Hepatocyte (in vitro differentiated cells): ENCODE results near the gene GLRA2. TPM values are rescaled to one million over a fixed set of nuclear protein-coding genes. Genes with fewer than 3 reads are reported as not detected.

ENCODE experiments used
- DNase-seq: peaks from one replicate; pipeline ENCODE4 v3.0.0-alpha.2; 2016; ENCODE audit warnings: low spot score
- H2AFZ ChIP-seq: fragments of 200-600 bp; sonication (generic); 2 replicates; pipeline ENCODE4 v1.6.0; 2016; ENCODE audit warnings: antibody characterized with exemption, mild to moderate bottlenecking
- H3K27ac ChIP-seq: fragments of 200-600 bp; sonication (generic); 2 replicates; pipeline ENCODE4 v1.5.1; 2016; ENCODE audit warnings: mild to moderate bottlenecking
- H3K27me3 ChIP-seq: fragments of 200-600 bp; sonication (generic); 2 replicates; pipeline ENCODE4 v1.6.1; 2016
- H3K36me3 ChIP-seq: fragments of 200-600 bp; sonication (generic); replicated peaks from 2 replicates; pipeline ENCODE4 v1.5.1; 2016; ENCODE audit warnings: low read depth; ENCODE audit not compliant: insufficient read depth
- H3K4me1 ChIP-seq: fragments of 200-600 bp; sonication (generic); 2 replicates; pipeline ENCODE4 v1.5.1; 2016; ENCODE audit warnings: mild to moderate bottlenecking, moderate library complexity; ENCODE audit not compliant: insufficient read depth
- H3K4me2 ChIP-seq: fragments of 200-600 bp; sonication (generic); 2 replicates; pipeline ENCODE4 v1.6.0; 2016
- H3K4me3 ChIP-seq: fragments of 200-600 bp; sonication (generic); 2 replicates; pipeline ENCODE4 v1.5.1; 2016; ENCODE audit warnings: mild to moderate bottlenecking
- H3K79me2 ChIP-seq: fragments of 200-600 bp; sonication (generic); 2 replicates; pipeline ENCODE4 v1.6.0; 2017; ENCODE audit warnings: mild to moderate bottlenecking
- H3K9me2 ChIP-seq: fragments of 200-600 bp; sonication (generic); replicated peaks from 2 replicates; pipeline ENCODE4 v1.6.0; 2017; ENCODE audit warnings: mild to moderate bottlenecking; ENCODE audit not compliant: insufficient read depth
- H3K9me3 ChIP-seq: fragments of 200-600 bp; sonication (generic); 2 replicates; pipeline ENCODE4 v1.5.1; 2016; ENCODE audit warnings: low read depth, mild to moderate bottlenecking
- H4K20me1 ChIP-seq: fragments of 200-600 bp; sonication (generic); 2 replicates; pipeline ENCODE4 v1.6.0; 2016; ENCODE audit warnings: mild to moderate bottlenecking; ENCODE audit not compliant: insufficient read depth, poor library complexity, severe bottlenecking
- EZH2 ChIP-seq: fragments of 200-600 bp; sonication (generic); IDR thresholded peaks from 2 replicates; pipeline ENCODE4 v1.6.1; 2016; ENCODE audit warnings: antibody characterized with exemption, mild to moderate bottlenecking, borderline replicate concordance
- EZH2phosphoT487 ChIP-seq: fragments of 200-600 bp; sonication (generic); IDR thresholded peaks from one replicate; pipeline ENCODE4 v1.6.1; 2018; ENCODE audit warnings: antibody characterized with exemption, mild to moderate bottlenecking, low read depth, moderate library complexity; ENCODE audit not compliant: unreplicated experiment, severe bottlenecking
- WGBS: methylation state at CpG from one replicate; pipeline ENCODE4 v1.1.6; 2016; ENCODE audit warnings: low lambda C conversion rate; ENCODE audit errors: missing lambda C conversion rate; 5-methylcytosine and 5-hydroxymethylcytosine counted together
- polyA plus RNA-seq: library from polyadenylated mRNA; unstranded; fragments of >200 nt; fragmentation: Nextera tagmentation; extraction: Ambion mirVana; gene quantifications from 2 replicates; pipeline ENCODE4 v1.2.1, GENCODE V29; 2016
- total RNA-seq: library from RNA; depleted of rRNA; stranded (reverse); fragments of >200 nt; gene quantifications from 2 replicates; pipeline ENCODE4 v1.2.3, GENCODE V29; 2014
- TF ChIP-seq, protein P1 (sequence below): fragments of 200-600 bp; sonication (generic); IDR thresholded peaks from 2 replicates; pipeline ENCODE4 v1.5.1; 2016; ENCODE audit warnings: antibody characterized with exemption, mild to moderate bottlenecking; ENCODE audit not compliant: poor library complexity

Gene GLRA2
- total and polyA plus RNA-seq, 2 experiments from 2014 or later: not detected

DNA sequence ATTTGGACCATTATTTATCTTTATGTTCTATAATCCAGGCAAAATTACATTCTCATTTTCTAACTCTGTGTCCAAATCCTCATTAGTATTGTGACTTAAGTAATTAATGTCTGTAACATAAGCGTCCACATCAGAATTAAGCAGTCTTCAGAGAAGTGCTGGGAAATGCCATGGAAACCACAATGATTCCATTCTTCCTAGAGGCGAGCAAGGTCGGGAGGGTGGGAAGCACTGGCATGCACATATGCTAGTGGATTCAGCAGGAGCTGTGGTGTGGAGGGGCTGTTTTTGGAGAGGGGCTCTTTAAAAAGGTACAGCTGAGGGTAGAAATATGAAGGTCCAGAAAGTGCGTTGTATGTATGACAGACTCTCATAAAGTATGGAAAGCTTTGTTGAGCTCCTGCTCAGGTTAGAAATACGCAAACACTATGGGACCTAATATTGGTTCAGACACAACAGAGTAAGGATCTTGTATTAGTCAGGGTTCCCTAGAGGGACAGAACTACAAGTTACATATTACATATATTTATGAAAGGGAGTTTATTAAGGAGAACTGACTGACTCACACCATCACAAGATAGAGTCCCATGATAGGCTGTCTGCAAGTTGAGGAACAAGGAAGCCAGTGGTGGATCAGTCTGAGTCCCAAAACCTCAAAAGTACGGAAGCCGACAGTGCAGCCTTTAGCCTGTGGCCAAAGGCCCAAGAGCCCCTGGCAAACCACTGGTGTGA lies 61.5 kb downstream of the GLRA2 start:
- H3K4me1 ChIP-seq: no peaks in the 10 kb centered on the region
- 84% methylated on average over 7 of the region's 7 CpGs for WGBS
- H2AFZ ChIP-seq: no peak overlapping the region
- no peaks in the 10 kb centered on the region for H3K79me2 ChIP-seq
- TF ChIP-seq EZH2phosphoT487 (no peak), EZH2 (no peak)
- TF ChIP-seq, protein P1, sequence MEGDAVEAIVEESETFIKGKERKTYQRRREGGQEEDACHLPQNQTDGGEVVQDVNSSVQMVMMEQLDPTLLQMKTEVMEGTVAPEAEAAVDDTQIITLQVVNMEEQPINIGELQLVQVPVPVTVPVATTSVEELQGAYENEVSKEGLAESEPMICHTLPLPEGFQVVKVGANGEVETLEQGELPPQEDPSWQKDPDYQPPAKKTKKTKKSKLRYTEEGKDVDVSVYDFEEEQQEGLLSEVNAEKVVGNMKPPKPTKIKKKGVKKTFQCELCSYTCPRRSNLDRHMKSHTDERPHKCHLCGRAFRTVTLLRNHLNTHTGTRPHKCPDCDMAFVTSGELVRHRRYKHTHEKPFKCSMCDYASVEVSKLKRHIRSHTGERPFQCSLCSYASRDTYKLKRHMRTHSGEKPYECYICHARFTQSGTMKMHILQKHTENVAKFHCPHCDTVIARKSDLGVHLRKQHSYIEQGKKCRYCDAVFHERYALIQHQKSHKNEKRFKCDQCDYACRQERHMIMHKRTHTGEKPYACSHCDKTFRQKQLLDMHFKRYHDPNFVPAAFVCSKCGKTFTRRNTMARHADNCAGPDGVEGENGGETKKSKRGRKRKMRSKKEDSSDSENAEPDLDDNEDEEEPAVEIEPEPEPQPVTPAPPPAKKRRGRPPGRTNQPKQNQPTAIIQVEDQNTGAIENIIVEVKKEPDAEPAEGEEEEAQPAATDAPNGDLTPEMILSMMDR: no peak
- H3K4me2 ChIP-seq: no peak overlapping the region
- no peaks in the 10 kb centered on the region for H3K9me2 ChIP-seq
- no peaks in the 10 kb centered on the region for H3K9me3 ChIP-seq
- H3K36me3 ChIP-seq: no peaks in the 10 kb centered on the region
- DNase-seq: no peak
- H3K4me3 ChIP-seq: no peak overlapping the region
- no peak overlapping the region for H3K27ac ChIP-seq
- H4K20me1 ChIP-seq: no peaks in the 10 kb centered on the region
- H3K27me3 ChIP-seq: no peaks in the 10 kb centered on the region

DNA sequence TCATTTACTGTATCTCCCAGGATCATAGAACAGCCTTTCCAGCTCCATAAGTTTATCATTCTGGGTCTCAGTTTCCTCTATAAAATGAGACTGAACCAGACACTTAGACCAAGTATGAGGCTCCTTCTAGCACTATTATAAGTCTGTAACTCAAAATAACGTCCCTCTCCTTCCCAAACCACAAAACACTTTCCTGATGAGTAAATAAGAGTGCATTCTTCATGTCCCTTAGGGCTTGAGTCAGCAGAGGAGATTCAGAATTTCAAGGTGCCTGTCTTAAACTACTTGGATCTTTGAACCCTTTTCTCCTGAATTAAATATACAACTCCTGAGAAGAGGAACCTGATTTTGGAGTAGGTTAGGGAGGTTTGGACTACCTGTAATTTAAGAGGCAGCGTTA lies 62.6 kb downstream of the GLRA2 start:
- H3K4me1 ChIP-seq: no peaks in the 10 kb centered on the region
- no peak overlapping the region for H2AFZ ChIP-seq
- H3K4me2 ChIP-seq: no peak overlapping the region
- no peaks in the 10 kb centered on the region for H3K27me3 ChIP-seq
- H3K79me2 ChIP-seq: no peaks in the 10 kb centered on the region
- TF ChIP-seq, protein P1: no peak
- TF ChIP-seq EZH2 (no peak), EZH2phosphoT487 (no peak)
- no peak overlapping the region for H3K4me3 ChIP-seq
- H3K9me2 ChIP-seq: no peaks in the 10 kb centered on the region
- no peaks in the 10 kb centered on the region for H3K9me3 ChIP-seq
- 52% methylated on average over 2 of the region's 2 CpGs for WGBS
- no peaks in the 10 kb centered on the region for H3K36me3 ChIP-seq
- no peak overlapping the region for H3K27ac ChIP-seq
- no peak for DNase-seq
- no peaks in the 10 kb centered on the region for H4K20me1 ChIP-seq

DNA sequence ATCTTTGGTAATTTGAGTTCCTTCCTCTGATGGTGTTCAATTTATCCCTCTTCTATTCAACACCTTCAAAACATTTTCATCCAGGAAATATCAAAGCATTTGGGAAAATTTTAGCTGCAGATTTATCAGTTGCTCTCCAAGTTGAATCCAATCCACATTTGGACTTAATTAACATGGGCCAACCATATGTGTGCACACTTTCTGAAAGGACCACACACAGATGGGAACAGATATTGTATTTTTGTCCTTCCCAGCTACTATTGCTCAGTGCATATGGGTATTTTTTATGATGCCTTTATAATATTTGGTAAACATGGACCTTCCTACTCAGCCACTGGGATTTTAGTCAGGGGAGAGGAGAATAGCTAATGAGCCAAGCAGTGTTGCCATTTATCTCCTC lies 65.2 kb downstream of the GLRA2 start:
- Histone ChIP-seq H2AFZ (no peak overlapping the region), H3K27ac (no peak overlapping the region), H3K4me1 (no peaks in the 10 kb centered on the region), H3K27me3 (no peaks in the 10 kb centered on the region), H3K9me2 (no peaks in the 10 kb centered on the region), H3K36me3 (no peaks in the 10 kb centered on the region), H3K79me2 (no peaks in the 10 kb centered on the region), H3K4me3 (no peak overlapping the region), H3K4me2 (no peak overlapping the region), H4K20me1 (no peaks in the 10 kb centered on the region), H3K9me3 (no peaks in the 10 kb centered on the region)
- no peak for DNase-seq
- no peak for TF ChIP-seq EZH2

DNA sequence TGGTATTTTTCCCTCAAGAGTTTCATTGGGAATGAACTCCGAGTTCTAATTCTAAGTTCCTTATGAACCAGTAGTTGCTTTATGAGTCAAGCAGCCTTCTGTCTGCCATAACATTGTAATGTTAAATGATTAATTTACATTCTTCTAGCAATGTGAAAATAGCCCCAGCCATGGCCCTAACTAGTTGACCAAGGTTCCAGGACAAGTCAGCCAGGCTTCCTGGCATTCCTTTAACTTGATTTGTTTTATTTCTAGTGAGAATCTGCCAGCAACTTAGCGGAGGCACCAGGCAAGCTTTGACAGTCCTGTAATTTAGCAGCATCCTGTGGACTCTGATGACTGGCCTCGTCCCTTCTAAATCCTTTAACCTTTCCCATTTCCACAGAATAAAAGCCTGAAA lies 69.0 kb downstream of the GLRA2 start:
- DNase-seq: no peak
- Histone ChIP-seq H3K36me3 (no peaks in the 10 kb centered on the region), H3K4me2 (no peak overlapping the region), H3K27me3 (no peaks in the 10 kb centered on the region), H4K20me1 (no peaks in the 10 kb centered on the region), H3K4me3 (no peak overlapping the region), H3K9me3 (no peaks in the 10 kb centered on the region), H3K79me2 (no peaks in the 10 kb centered on the region), H2AFZ (no peak overlapping the region), H3K27ac (no peak overlapping the region), H3K4me1 (no peaks in the 10 kb centered on the region), H3K9me2 (no peaks in the 10 kb centered on the region)
- TF ChIP-seq, protein P1: no peak
- TF ChIP-seq EZH2 (no peak), EZH2phosphoT487 (no peak)
- WGBS: 50% methylated on average over 3 of the region's 3 CpGs
